ENCODE data around the gene WWOX.

DNA sequence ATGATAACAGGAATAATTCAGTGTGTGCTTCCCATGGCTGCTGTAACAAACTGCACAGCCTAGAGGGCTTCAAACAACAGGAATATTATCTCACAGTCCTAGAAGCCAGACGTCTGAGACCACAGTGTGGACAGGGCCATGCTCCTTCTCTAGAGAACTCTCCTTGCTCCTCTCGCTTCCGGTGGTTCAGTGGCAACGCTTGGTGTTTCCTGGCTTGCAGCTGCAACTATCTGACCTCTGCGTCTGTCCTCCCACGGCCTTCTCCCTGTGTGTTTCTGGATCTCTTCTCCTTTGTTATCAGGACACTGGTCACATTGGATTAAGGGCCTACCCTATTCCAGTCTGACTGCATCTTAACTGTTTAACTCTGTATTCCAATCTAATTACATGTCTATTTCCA is 1086.7 kb downstream of the WWOX start:
- TF ChIP-seq SUZ12 (IDR thresholded peaks at IDR 0.05; ENCODE audit: extremely low read depth, insufficient read depth, insufficient read length): no peak
- no peak for TF ChIP-seq ZNF274 (IDR thresholded peaks at IDR 0.05; ENCODE audit: low read depth, low read length)
- no peak for TF ChIP-seq YY1 (IDR thresholded peaks at IDR 0.05; ENCODE audit: insufficient read depth, insufficient read length)

Measured in NT2/D1 (cell line).